Eye (tissue), 1 donor: ENCODE results near the gene ADAMTS17.

Source experiments
- DNase-seq: peaks from one replicate; pipeline ENCODE4 v3.0.0-alpha.2; 2015

Gene ADAMTS17

GRCh38 chr15:100061944-100062343 is 279.8 kb downstream of the ADAMTS17 start:
- no peak for DNase-seq

GRCh38 chr15:100060276-100060926 is 281.4 kb downstream of the ADAMTS17 start:
- peak; percentile 44 for DNase-seq

- peak; percentile 87 for DNase-seq
These were observed 282.3 kb downstream of the ADAMTS17 start for GRCh38 chr15:100059521-100059920.

- no peak for DNase-seq
These were observed 282.7 kb downstream of the ADAMTS17 start for GRCh38 chr15:100059094-100059493.

- DNase-seq, result no peak
These were observed 283.3 kb downstream of the ADAMTS17 start for GRCh38 chr15:100058458-100058857.

GRCh38 chr15:100057281-100057680 is 284.5 kb downstream of the ADAMTS17 start:
- peak; percentile 5 for DNase-seq

- DNase-seq, result no peak
These were observed 285.2 kb downstream of the ADAMTS17 start for GRCh38 chr15:100056411-100057072.

- no peak for DNase-seq
These were observed 286.0 kb downstream of the ADAMTS17 start for GRCh38 chr15:100055821-100056220.

- no peak for DNase-seq
These were observed 287.2 kb downstream of the ADAMTS17 start for GRCh38 chr15:100054539-100054938.

- no peak for DNase-seq
These were observed 288.2 kb downstream of the ADAMTS17 start for GRCh38 chr15:100053474-100054121.

GRCh38 chr15:100052716-100053473 is 288.9 kb downstream of the ADAMTS17 start:
- no peak for DNase-seq

GRCh38 chr15:100050877-100051786 is 290.6 kb downstream of the ADAMTS17 start:
- DNase-seq, result no peak

- no peak for DNase-seq
These were observed 291.6 kb downstream of the ADAMTS17 start for GRCh38 chr15:100049936-100050876.

GRCh38 chr15:100049483-100049882 is 292.3 kb downstream of the ADAMTS17 start:
- no peak for DNase-seq

- DNase-seq, result no peak
These were observed 293.0 kb downstream of the ADAMTS17 start for GRCh38 chr15:100048736-100049135.

GRCh38 chr15:100043692-100044091 is 298.1 kb downstream of the ADAMTS17 start:
- DNase-seq, result no peak

GRCh38 chr15:100043068-100043641 is 298.6 kb downstream of the ADAMTS17 start:
- no peak for DNase-seq

GRCh38 chr15:100042558-100042957 is 299.2 kb downstream of the ADAMTS17 start:
- DNase-seq, result no peak

GRCh38 chr15:100041127-100041828 is 300.5 kb downstream of the ADAMTS17 start:
- DNase-seq, result no peak

- DNase-seq, result no peak
These were observed 301.8 kb downstream of the ADAMTS17 start for GRCh38 chr15:100039994-100040393.
